Prostate gland (tissue), 2 donors: ENCODE measurements around the gene GHSR. TPM values are rescaled to one million over a fixed set of nuclear protein-coding genes. Genes with fewer than 3 reads are reported as not detected.

Experiments
- DNase-seq: peaks from one replicate; pipeline ENCODE4 v3.0.0-alpha.2; 2019; ENCODE audit warnings: low spot score
- H3K27ac ChIP-seq, 2 donors: fragments of 200-600 bp; sonication (generic); 2 replicates each; pipeline ENCODE4 v1.5.1; 2017 to 2019
- H3K27me3 ChIP-seq: fragments of 200-600 bp; sonication (generic); replicated peaks from 2 replicates; pipeline ENCODE4 v1.5.1; 2019; ENCODE audit not compliant: insufficient read depth
- H3K36me3 ChIP-seq, 2 donors: fragments of 200-600 bp; sonication (generic); 1 replicate in 1 of 2; 2 replicates in 1 of 2; pipeline versions ENCODE4 v1.5.1 to v1.8.1; 2017 to 2019
- H3K4me1 ChIP-seq: fragments of 200-600 bp; sonication (generic); replicated peaks from 2 replicates; pipeline ENCODE4 v1.5.1; 2019
- H3K4me3 ChIP-seq, 2 donors: fragments of 200-600 bp; sonication (generic); 2 replicates each; pipeline ENCODE4 v1.5.1; 2017 to 2019
- H3K9me3 ChIP-seq: fragments of 200-600 bp; sonication (generic); 2 replicates; pipeline ENCODE4 v1.5.1; 2017
- CTCF ChIP-seq, 4 experiments: fragments of 200-600 bp in 2 of 4; fragments of 450-650 bp in 2 of 4; sonication (generic) in 2 of 4; IDR thresholded peaks; 1 replicate in 3 of 4; 2 replicates in 1 of 4; pipeline ENCODE4 v1.5.1; 2016 to 2019; ENCODE audit warnings: antibody characterized with exemption in 4 of 4, mild to moderate bottlenecking in 2 of 4, moderate library complexity in 2 of 4
- POLR2A ChIP-seq: fragments of 450-650 bp; IDR thresholded peaks from one replicate; pipeline ENCODE4 v1.6.1; 2016; ENCODE audit warnings: antibody characterized with exemption, mild to moderate bottlenecking
- POLR2AphosphoS5 ChIP-seq: sonication (generic); formaldehyde crosslinking; IDR thresholded peaks from one replicate; pipeline ENCODE4 v1.6.1; 2017; ENCODE audit warnings: antibody characterized with exemption
- WGBS: methylation state at CpG from one replicate; pipeline ENCODE4 v1.1.5; 2018; 5-methylcytosine and 5-hydroxymethylcytosine counted together
- intact Hi-C: fragments of 100-400 bp; cut with DNase I; formaldehyde crosslinking; loops from one replicate; pipeline ENCODE4 v1.14.2; 2022
- total RNA-seq, 2 donors: library from RNA; depleted of rRNA; stranded (reverse); fragments of >200 nt; gene quantifications; one replicate each; pipeline ENCODE4 v1.1.0, GENCODE V29; 2016

GHSR gene
- total RNA-seq, 2 donors from 2014 or later, result not detected

- DNase-seq, result no peak
- intact Hi-C loops, result no loop called here
- Histone ChIP-seq H3K9me3 (no peaks in the 10 kb centered on the region), H3K36me3 (no peaks in the 10 kb centered on the region), H3K4me1 (no peaks in the 10 kb centered on the region), H3K4me3 (no peak overlapping the region), H3K27ac (no peak overlapping the region), H3K27me3 (no peaks in the 10 kb centered on the region)
- WGBS, result 96% methylated on average over 4 of the region's 4 CpGs
- TF ChIP-seq CTCF (IDR thresholded peaks at IDR 0.05) (no peak), POLR2AphosphoS5 (no peak), POLR2A (no peak)
Measured at GRCh38 chr3:172398484-172398883, 49.8 kb downstream of the GHSR start.

- intact Hi-C loops, result no loop called here
- 29% methylated on average over 1 of the region's 1 CpG for WGBS
- H3K27ac ChIP-seq, result no peak overlapping the region
- H3K4me3 ChIP-seq, result no peak overlapping the region
- no peak for TF ChIP-seq POLR2A
- no peak for TF ChIP-seq CTCF (IDR thresholded peaks at IDR 0.05)
- no peak for TF ChIP-seq POLR2AphosphoS5
- no peaks in the 10 kb centered on the region for H3K4me1 ChIP-seq
- no peaks in the 10 kb centered on the region for H3K36me3 ChIP-seq
- no peaks in the 10 kb centered on the region for H3K9me3 ChIP-seq
- no peaks in the 10 kb centered on the region for H3K27me3 ChIP-seq
- DNase-seq, result no peak
Measured at GRCh38 chr3:172397716-172398405, 50.4 kb downstream of the GHSR start.

GRCh38 chr3:172396400-172396799 lies 51.9 kb downstream of the GHSR start:
- TF ChIP-seq POLR2A, result no peak
- no peak for TF ChIP-seq POLR2AphosphoS5
- TF ChIP-seq CTCF (IDR thresholded peaks at IDR 0.05), result no peak
- 87% methylated on average over 7 of the region's 7 CpGs for WGBS
- intact Hi-C loops, result no loop called here
- H3K27ac ChIP-seq, result no peak overlapping the region
- H3K4me1 ChIP-seq, result no peaks in the 10 kb centered on the region
- H3K36me3 ChIP-seq, result no peaks in the 10 kb centered on the region
- H3K27me3 ChIP-seq, result no peaks in the 10 kb centered on the region
- no peaks in the 10 kb centered on the region for H3K9me3 ChIP-seq
- no peak overlapping the region for H3K4me3 ChIP-seq
- no peak for DNase-seq

GRCh38 chr3:172394692-172395091 lies 53.6 kb downstream of the GHSR start:
- H3K27me3 ChIP-seq, result no peaks in the 10 kb centered on the region
- no peak for DNase-seq
- no peaks in the 10 kb centered on the region for H3K36me3 ChIP-seq
- TF ChIP-seq POLR2A, result no peak
- no peak for TF ChIP-seq CTCF (IDR thresholded peaks at IDR 0.05)
- no peak for TF ChIP-seq POLR2AphosphoS5
- H3K9me3 ChIP-seq, result no peaks in the 10 kb centered on the region
- no peak overlapping the region for H3K27ac ChIP-seq
- WGBS, result 97% methylated on average over 2 of the region's 2 CpGs
- intact Hi-C loops, result no loop called here
- H3K4me3 ChIP-seq, result no peak overlapping the region
- H3K4me1 ChIP-seq, result no peaks in the 10 kb centered on the region

Other genes with a start within 250 kb of the GHSR start
- 100 to 1,000 TPM in 1 of 2 donors, 10 to 100 TPM in 1; 70.6 to 126 TPM for gene TNFSF10, start 75.0 kb upstream of the GHSR start, total RNA-seq